CD4-positive, CD25-positive, alpha-beta regulatory T cell (primary cell): ENCODE data around the gene RNF213. TPM values are rescaled to one million over a fixed set of nuclear protein-coding genes. Genes with fewer than 3 reads are reported as not detected.

Experiments
- ATAC-seq, 2 donors: fragments of 150-1000 bp; cut with Tn5 transposase; one replicate each; pipeline ENCODE4 v1.10.0; 2021; ENCODE audit warnings: low read depth in 2 of 2, moderate number of reproducible peaks in 2 of 2, moderate library complexity in 1 of 2
- DNase-seq, 3 donors: peaks; one replicate each; pipeline versions ENCODE4 v3.0.0 to v3.0.0-alpha.2; 2012 to 2022; ENCODE audit warnings: mixed read lengths in 1 of 3
- H3K27ac ChIP-seq: one replicate; pipeline ENCODE4 v1.7.0; 2013; ENCODE audit warnings: mild to moderate bottlenecking, low read length; ENCODE audit not compliant: insufficient read depth, poor library complexity, severe bottlenecking
- H3K27me3 ChIP-seq: one replicate; pipeline ENCODE4 v1.7.0; 2013; ENCODE audit warnings: low read length; ENCODE audit not compliant: control insufficient read depth, insufficient read depth
- H3K36me3 ChIP-seq: one replicate; pipeline ENCODE4 v1.7.0; 2013; ENCODE audit warnings: mild to moderate bottlenecking, low read length, moderate library complexity; ENCODE audit not compliant: control insufficient read depth, insufficient read depth
- H3K4me1 ChIP-seq: 2 replicates; pipeline ENCODE4 v1.7.0; 2013; ENCODE audit warnings: mild to moderate bottlenecking, low read length; ENCODE audit not compliant: insufficient read depth, control insufficient read depth, poor library complexity, severe bottlenecking
- H3K4me3 ChIP-seq: one replicate; pipeline ENCODE4 v1.7.0; 2013; ENCODE audit warnings: low read depth, mild to moderate bottlenecking, low read length, moderate library complexity
- H3K9me3 ChIP-seq, 2 experiments: 1 replicate in 1 of 2; 2 replicates in 1 of 2; pipeline ENCODE4 v1.7.0; 2013; ENCODE audit warnings: low read length in 2 of 2, mild to moderate bottlenecking in 1 of 2, moderate library complexity in 1 of 2; ENCODE audit not compliant: control insufficient read depth in 2 of 2
- H3K27ac Mint-ChIP-seq, 3 donors: one replicate each; pipeline ENCODE4 v1.8.0; 2020 to 2022; ENCODE audit warnings: mild to moderate bottlenecking in 3 of 3, mixed read lengths in 3 of 3, moderate library complexity in 2 of 3
- H3K27me3 Mint-ChIP-seq: one replicate; pipeline ENCODE4 v1.8.0; 2022; ENCODE audit warnings: mild to moderate bottlenecking, mixed read lengths
- H3K36me3 Mint-ChIP-seq: one replicate; pipeline ENCODE4 v1.8.0; 2020; ENCODE audit warnings: mixed read lengths
- H3K4me1 Mint-ChIP-seq, 4 donors: one replicate each; pipeline ENCODE4 v1.8.0; 2020 to 2022; ENCODE audit warnings: mixed read lengths in 4 of 4, mild to moderate bottlenecking in 1 of 4
- H3K4me3 Mint-ChIP-seq, 4 donors: one replicate each; pipeline ENCODE4 v1.8.0; 2020 to 2022; ENCODE audit warnings: mild to moderate bottlenecking in 4 of 4, mixed read lengths in 4 of 4, moderate library complexity in 3 of 4
- H3K9me3 Mint-ChIP-seq, 7 donors: one replicate each; pipeline ENCODE4 v1.8.0; 2020 to 2022; ENCODE audit warnings: mixed read lengths in 7 of 7, mild to moderate bottlenecking in 3 of 7, moderate library complexity in 2 of 7
- polyA plus RNA-seq, 4 donors: library from polyadenylated mRNA; unstranded; fragments of 300-500 nt; fragmentation: Illumina TruSeq; gene quantifications; one replicate each; pipeline ENCODE4 v1.2.3, GENCODE V29; 2021
- total RNA-seq: library from RNA; stranded (reverse); gene quantifications from one replicate; pipeline ENCODE4 v1.2.3, GENCODE V29; 2022

The RNF213 gene
- total and polyA plus RNA-seq, 5 donors from 2014 or later, result 27.6 to 666 (median 32.4) TPM

DNA sequence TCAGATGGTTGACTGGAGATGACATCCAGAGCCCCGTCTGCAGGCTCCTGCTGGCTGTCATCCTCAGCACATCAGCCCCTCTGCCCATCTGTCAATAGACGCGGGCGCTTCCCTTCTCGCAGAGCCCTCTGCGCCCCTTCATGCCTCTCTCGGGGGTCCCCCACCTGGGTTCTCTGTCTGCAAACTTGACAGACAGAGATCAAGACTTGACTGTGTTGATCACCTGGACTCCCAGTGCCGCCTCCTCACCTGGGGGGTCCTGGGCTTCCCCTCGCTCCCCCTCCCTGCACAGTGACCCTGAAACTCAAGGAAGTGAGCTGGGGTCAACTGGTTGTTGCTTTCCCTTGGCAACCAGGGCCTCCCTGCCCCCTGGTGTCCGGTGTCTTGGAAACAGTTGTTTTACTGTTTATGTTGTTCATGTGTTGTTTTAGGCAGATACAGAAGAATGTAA is 31.9 kb downstream of the RNF213 start:
- DNase-seq, result no peak
- H3K27me3 Mint-ChIP-seq, result no peaks in the 10 kb centered on the region
- H3K4me1 Mint-ChIP-seq, result peaks cover 0 to 3% (median under 1%) of the 10 kb centered on the region in 4 donors
- no peak for ATAC-seq
- Histone ChIP-seq H3K27me3 (no peaks in the 10 kb centered on the region), H3K4me3 (no peak overlapping the region), H3K36me3 (peaks cover 90% of the 10 kb centered on the region), H3K27ac (no peak overlapping the region), H3K4me1 (no peaks in the 10 kb centered on the region), H3K9me3 (no peaks in the 10 kb centered on the region)
- H3K4me3 Mint-ChIP-seq, result no peak overlapping the region
- no peak overlapping the region for H3K27ac Mint-ChIP-seq
- H3K9me3 Mint-ChIP-seq, result no peaks in the 10 kb centered on the region
- H3K36me3 Mint-ChIP-seq, result peaks cover 39% of the 10 kb centered on the region

GRCh38 chr17:80294210-80294609 is 33.6 kb downstream of the RNF213 start:
- ATAC-seq (no peak), DNase-seq (no peak)
- no peaks in the 10 kb centered on the region for H3K27me3 Mint-ChIP-seq
- Histone ChIP-seq H3K9me3 (no peaks in the 10 kb centered on the region), H3K27me3 (no peaks in the 10 kb centered on the region), H3K36me3 (peaks cover 91% of the 10 kb centered on the region), H3K4me1 (no peaks in the 10 kb centered on the region), H3K27ac (no peak overlapping the region), H3K4me3 (no peak overlapping the region)
- H3K27ac Mint-ChIP-seq, result peak overlapping the region; percentile 20 to 45 (median 31)
- no peaks in the 10 kb centered on the region for H3K9me3 Mint-ChIP-seq
- H3K4me1 Mint-ChIP-seq, result peaks cover 0 to 8% (median 2%) of the 10 kb centered on the region in 4 donors
- no peak overlapping the region for H3K4me3 Mint-ChIP-seq
- peaks cover 47% of the 10 kb centered on the region for H3K36me3 Mint-ChIP-seq

GRCh38 chr17:80294653-80295052 is 34.0 kb downstream of the RNF213 start:
- Mint-ChIP-seq H3K36me3 (peaks cover 48% of the 10 kb centered on the region), H3K27ac (peak overlapping the region in 2 of 3 donors; percentile 31 to 45), H3K4me1 (peaks cover 0 to 8% (median 1%) of the 10 kb centered on the region in 4 donors), H3K4me3 (no peak overlapping the region), H3K9me3 (peaks cover 0 to 2% (median 0%) of the 10 kb centered on the region in 7 donors), H3K27me3 (no peaks in the 10 kb centered on the region)
- no peak overlapping the region for H3K27ac ChIP-seq
- H3K27me3 ChIP-seq, result no peaks in the 10 kb centered on the region
- H3K4me1 ChIP-seq, result no peaks in the 10 kb centered on the region
- H3K9me3 ChIP-seq, result no peaks in the 10 kb centered on the region
- ATAC-seq (no peak), DNase-seq (no peak)
- H3K4me3 ChIP-seq, result no peak overlapping the region
- H3K36me3 ChIP-seq, result peaks cover 91% of the 10 kb centered on the region

- Mint-ChIP-seq H3K4me1 (peaks cover 0 to 8% (median 2%) of the 10 kb centered on the region in 4 donors), H3K27ac (no peak overlapping the region), H3K36me3 (peaks cover 52% of the 10 kb centered on the region), H3K9me3 (peaks cover 0 to 3% (median 0%) of the 10 kb centered on the region in 7 donors), H3K27me3 (no peaks in the 10 kb centered on the region), H3K4me3 (peak overlapping the region in 1 of 4 donors; percentile 7)
- Histone ChIP-seq H3K36me3 (peaks cover 91% of the 10 kb centered on the region), H3K27ac (no peak overlapping the region), H3K4me1 (no peaks in the 10 kb centered on the region), H3K27me3 (no peaks in the 10 kb centered on the region), H3K9me3 (no peaks in the 10 kb centered on the region), H3K4me3 (no peak overlapping the region)
- no peak for DNase-seq
- no peak for ATAC-seq
Observed at GRCh38 chr17:80295146-80295545, 34.5 kb downstream of the RNF213 start.

- Mint-ChIP-seq H3K27ac (no peak overlapping the region), H3K27me3 (no peaks in the 10 kb centered on the region), H3K36me3 (peaks cover 50% of the 10 kb centered on the region), H3K4me3 (no peak overlapping the region), H3K4me1 (peaks cover 0 to 9% (median 2%) of the 10 kb centered on the region in 4 donors), H3K9me3 (peaks cover 0 to 3% (median 0%) of the 10 kb centered on the region in 7 donors)
- no peaks in the 10 kb centered on the region for H3K27me3 ChIP-seq
- no peak overlapping the region for H3K4me3 ChIP-seq
- H3K9me3 ChIP-seq, result no peaks in the 10 kb centered on the region
- ATAC-seq, result no peak
- H3K4me1 ChIP-seq, result no peaks in the 10 kb centered on the region
- H3K36me3 ChIP-seq, result peaks cover 90% of the 10 kb centered on the region
- no peak for DNase-seq
- no peak overlapping the region for H3K27ac ChIP-seq
Observed at GRCh38 chr17:80295559-80295958, 34.9 kb downstream of the RNF213 start.

DNA sequence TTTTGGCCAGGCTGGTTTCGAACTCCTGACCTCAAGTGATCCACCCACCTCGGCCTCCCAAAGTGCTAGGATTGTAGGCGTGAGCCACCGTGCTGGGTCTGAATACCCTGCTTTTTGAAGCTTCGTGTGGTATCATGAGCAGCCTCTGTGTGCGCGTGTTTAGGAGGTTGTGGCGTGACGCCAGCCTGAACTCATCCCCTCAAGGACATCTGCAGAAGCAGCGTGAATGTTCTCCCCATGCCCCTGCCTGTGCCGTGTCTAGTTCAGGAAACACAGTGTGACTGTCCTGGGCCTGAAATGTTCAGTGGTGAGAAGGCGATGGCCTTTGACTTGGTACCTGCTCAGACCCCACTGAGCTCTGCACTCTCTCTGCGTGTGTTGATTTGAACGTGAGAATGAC is 35.6 kb downstream of the RNF213 start:
- peak overlapping the region in 1 of 3 donors; percentile 20 for H3K27ac Mint-ChIP-seq
- H3K27ac ChIP-seq, result no peak overlapping the region
- peaks cover 90% of the 10 kb centered on the region for H3K36me3 ChIP-seq
- H3K4me1 Mint-ChIP-seq, result peaks cover 0 to 15% (median 3%) of the 10 kb centered on the region in 4 donors
- H3K27me3 Mint-ChIP-seq, result no peaks in the 10 kb centered on the region
- DNase-seq (no peak), ATAC-seq (no peak)
- H3K4me3 ChIP-seq, result no peak overlapping the region
- H3K9me3 Mint-ChIP-seq, result peaks cover 0 to 3% (median 0%) of the 10 kb centered on the region in 7 donors
- no peaks in the 10 kb centered on the region for H3K27me3 ChIP-seq
- H3K4me1 ChIP-seq, result no peaks in the 10 kb centered on the region
- H3K4me3 Mint-ChIP-seq, result no peak overlapping the region
- no peaks in the 10 kb centered on the region for H3K9me3 ChIP-seq
- H3K36me3 Mint-ChIP-seq, result peaks cover 55% of the 10 kb centered on the region

- no peak overlapping the region for H3K27ac Mint-ChIP-seq
- Histone ChIP-seq H3K9me3 (peaks cover under 1 to 2% of the 10 kb centered on the region in 2 experiments), H3K4me3 (no peak overlapping the region), H3K27ac (no peak overlapping the region), H3K27me3 (no peaks in the 10 kb centered on the region), H3K4me1 (no peaks in the 10 kb centered on the region), H3K36me3 (peaks cover 90% of the 10 kb centered on the region)
- ATAC-seq (no peak), DNase-seq (no peak)
- no peak overlapping the region for H3K4me3 Mint-ChIP-seq
- no peaks in the 10 kb centered on the region for H3K27me3 Mint-ChIP-seq
- peaks cover 0 to 5% (median 1%) of the 10 kb centered on the region in 7 donors for H3K9me3 Mint-ChIP-seq
- peaks cover 0 to 16% (median 6%) of the 10 kb centered on the region in 4 donors for H3K4me1 Mint-ChIP-seq
- peaks cover 67% of the 10 kb centered on the region for H3K36me3 Mint-ChIP-seq
Observed at GRCh38 chr17:80297996-80298560, 37.4 kb downstream of the RNF213 start.
